Measurements from ENCODE around the gene DHRS11.

- TF ChIP-seq POLR2A (IDR thresholded peaks at IDR 0.05; ENCODE audit: low read length), result no peak
- TF ChIP-seq GATA1 (IDR thresholded peaks at IDR 0.05; ENCODE audit: low read depth, low read length), result no peak
Observed at GRCh38 chr17:36598951-36599401, 7.3 kb downstream of the DHRS11 start.
